ENCODE results near the gene TSPAN15.
"Not testable (repeated sequence)": the region's sequence is repeated elsewhere in the genome, so short reads cannot be mapped to it uniquely, and the experiment has no call there.

Gene TSPAN15

GRCh38 chr10:69527961-69528360 is 76.7 kb downstream of the TSPAN15 start:
- no peak for TF ChIP-seq CTCF (IDR thresholded peaks at IDR 0.05; ENCODE audit: borderline replicate concordance, insufficient read depth, low read depth, low read length)
- no peak overlapping the region for H3K4me3 ChIP-seq (ENCODE audit: low read depth, low read length)

DNA sequence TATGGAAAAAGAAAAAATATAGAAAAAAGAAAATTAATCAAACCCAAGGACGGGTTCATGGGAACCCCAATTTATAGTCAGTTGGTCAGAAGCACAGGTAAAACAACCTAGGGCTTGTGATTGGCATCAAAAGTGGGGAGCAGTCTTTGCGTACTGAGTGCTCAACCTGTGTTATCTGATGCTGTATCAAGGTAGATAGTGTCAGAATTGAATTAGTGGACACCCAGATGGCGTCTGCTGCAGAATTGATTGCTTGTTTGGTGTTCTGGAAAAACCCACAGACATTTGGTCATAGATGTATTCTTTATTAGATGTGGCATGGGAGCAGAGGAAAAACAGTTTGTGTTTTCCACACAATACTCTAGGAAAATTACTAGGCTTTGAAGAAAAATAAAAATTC is 82.4 kb downstream of the TSPAN15 start:
- no peak for TF ChIP-seq CTCF (IDR thresholded peaks at IDR 0.05; ENCODE audit: borderline replicate concordance, insufficient read depth, low read depth, low read length)
- H3K4me3 ChIP-seq (ENCODE audit: low read depth, low read length), result no peak overlapping the region

DNA sequence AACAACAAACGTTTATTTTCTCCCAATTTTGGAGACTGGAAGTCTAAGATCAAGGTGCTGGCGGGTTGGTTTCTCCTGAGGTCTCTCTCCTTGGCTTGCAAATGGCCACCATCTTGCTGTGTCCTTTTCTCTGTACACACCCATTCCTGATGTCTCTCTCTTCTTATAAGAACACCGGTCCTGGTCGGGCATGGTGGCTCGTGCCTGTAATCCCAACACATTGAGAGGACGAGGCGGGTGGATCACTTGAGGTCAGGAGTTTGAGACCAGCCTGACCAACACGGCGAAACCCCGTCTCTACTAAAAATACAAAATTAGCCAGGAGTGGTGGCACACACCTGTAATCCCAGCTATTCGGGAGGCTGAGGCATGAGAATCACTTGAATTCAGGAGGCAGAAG is 85.3 kb downstream of the TSPAN15 start:
- H3K4me3 ChIP-seq (ENCODE audit: low read depth, low read length), result not testable (repeated sequence)

DNA sequence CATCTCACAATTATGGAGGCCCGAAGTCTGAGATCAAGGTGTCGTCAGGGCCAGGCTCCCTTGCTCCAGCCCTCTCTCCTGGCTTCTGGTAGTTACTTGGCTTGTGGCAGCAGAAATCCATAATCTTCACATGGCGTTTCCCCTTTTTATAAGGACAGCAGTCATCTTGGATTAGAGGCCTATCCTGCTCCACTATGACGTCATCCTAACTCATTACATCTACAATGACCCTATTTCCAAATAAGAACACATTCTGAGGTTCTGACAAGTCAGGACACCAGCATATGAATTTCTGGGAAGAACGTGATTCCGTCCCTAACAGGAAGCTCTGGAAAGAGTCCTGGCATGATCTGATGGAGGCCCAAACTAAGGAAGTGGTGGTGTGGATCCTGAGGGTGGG is 86.2 kb downstream of the TSPAN15 start:
- no peak for TF ChIP-seq CTCF (IDR thresholded peaks at IDR 0.05; ENCODE audit: borderline replicate concordance, insufficient read depth, low read depth, low read length)

DNA sequence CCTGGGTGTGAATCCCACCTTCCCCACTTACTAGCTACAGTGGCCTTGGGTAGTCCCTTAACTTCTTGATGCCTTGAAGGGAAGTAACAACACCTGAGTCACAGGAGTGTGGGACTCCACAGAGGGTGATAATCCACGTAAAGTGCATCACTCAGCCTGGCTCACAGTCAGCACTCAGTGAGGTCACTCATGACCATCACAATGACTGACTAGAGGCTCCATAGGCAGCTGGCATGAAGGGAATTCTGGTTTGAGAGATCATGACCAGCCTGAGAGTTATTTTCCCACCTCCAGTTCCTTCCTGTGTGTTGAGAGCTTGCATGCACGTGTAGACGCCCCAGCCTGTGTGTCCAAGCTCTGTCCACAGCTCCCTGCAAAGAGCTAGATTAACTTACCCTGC is 87.2 kb downstream of the TSPAN15 start:
- H3K4me3 ChIP-seq (ENCODE audit: low read depth, low read length), result no peak overlapping the region
- no peak for TF ChIP-seq CTCF (IDR thresholded peaks at IDR 0.05; ENCODE audit: borderline replicate concordance, insufficient read depth, low read depth, low read length)

More for the DNA sequence above, 86.2 kb downstream of the TSPAN15 start:
- no peak overlapping the region for H3K4me3 ChIP-seq (ENCODE audit: low read depth, low read length)

DNA sequence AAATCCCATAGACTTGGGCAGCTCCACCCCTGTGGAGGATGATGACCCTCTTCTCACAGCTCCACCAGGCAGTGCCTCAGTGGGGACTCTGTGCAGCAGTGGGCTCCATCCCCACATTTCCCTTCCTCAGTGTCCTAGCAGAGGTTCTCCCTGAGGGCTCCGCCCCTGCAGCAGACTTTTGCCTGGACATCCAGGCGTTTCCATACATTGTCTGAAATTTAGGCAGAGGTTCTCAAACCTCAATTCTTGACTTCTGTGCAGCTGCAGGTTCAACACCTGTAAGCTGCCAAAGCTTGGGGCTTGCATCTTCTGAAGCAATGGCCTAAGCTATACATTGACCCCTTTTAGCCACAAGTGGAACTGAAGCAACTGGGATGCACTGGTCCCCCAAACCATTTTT is 90.2 kb downstream of the TSPAN15 start:
- TF ChIP-seq CTCF (IDR thresholded peaks at IDR 0.05; ENCODE audit: borderline replicate concordance, insufficient read depth, low read depth, low read length), result no peak
- no peak overlapping the region for H3K4me3 ChIP-seq (ENCODE audit: low read depth, low read length)

DNA sequence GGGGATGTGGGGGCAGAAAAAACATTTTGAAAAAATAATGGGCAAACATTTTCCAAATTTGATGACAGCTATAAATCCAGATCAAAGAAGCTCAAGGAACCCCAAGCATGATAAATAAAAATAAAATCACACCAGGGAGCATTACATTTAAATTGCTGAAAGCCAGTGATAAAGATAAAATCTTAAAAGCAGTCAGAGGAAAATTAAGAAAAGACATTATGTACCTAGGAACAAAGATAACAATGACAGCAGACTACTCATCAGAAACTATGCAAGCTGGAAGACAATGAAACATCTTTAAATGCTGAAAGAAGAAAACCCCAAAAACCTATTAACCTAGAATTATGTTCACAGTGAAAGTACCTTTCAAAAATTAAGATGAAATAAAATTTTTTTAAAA is 98.7 kb downstream of the TSPAN15 start:
- TF ChIP-seq CTCF (IDR thresholded peaks at IDR 0.05; ENCODE audit: borderline replicate concordance, insufficient read depth, low read depth, low read length), result no peak
- H3K4me3 ChIP-seq (ENCODE audit: low read depth, low read length), result no peak overlapping the region

GRCh38 chr10:69552268-69552667 is 101.0 kb downstream of the TSPAN15 start:
- no peak overlapping the region for H3K4me3 ChIP-seq (ENCODE audit: low read depth, low read length)
- no peak for TF ChIP-seq CTCF (IDR thresholded peaks at IDR 0.05; ENCODE audit: borderline replicate concordance, insufficient read depth, low read depth, low read length)
